Neural crest cell (in vitro differentiated cells): ENCODE data around the gene WDFY4. TPM values are rescaled to one million over a fixed set of nuclear protein-coding genes. Genes with fewer than 3 reads are reported as not detected.

Experiments used
- DNase-seq: peaks from one replicate; pipeline ENCODE4 v3.0.0; 2021; ENCODE audit warnings: low read depth, mixed read lengths, low spot score
- H3K27ac Mint-ChIP-seq: one replicate; pipeline ENCODE4 v1.8.0; 2021; ENCODE audit warnings: mild to moderate bottlenecking, mixed read lengths; ENCODE audit not compliant: unreplicated experiment
- H3K27me3 Mint-ChIP-seq: 2 replicates; pipeline ENCODE4 v1.8.0; 2021; ENCODE audit warnings: low read depth, mild to moderate bottlenecking, mixed read lengths
- H3K36me3 Mint-ChIP-seq: 2 replicates; pipeline ENCODE4 v1.8.0; 2021; ENCODE audit warnings: low read depth, mild to moderate bottlenecking, mixed read lengths
- H3K4me1 Mint-ChIP-seq: 2 replicates; pipeline ENCODE4 v1.8.0; 2021; ENCODE audit warnings: mixed read lengths
- H3K4me3 Mint-ChIP-seq: one replicate; pipeline ENCODE4 v1.8.0; 2021; ENCODE audit warnings: mild to moderate bottlenecking, mixed read lengths
- H3K9me3 Mint-ChIP-seq: 2 replicates; pipeline ENCODE4 v1.8.0; 2021; ENCODE audit warnings: mixed read lengths
- CTCF ChIP-seq: fragments of 200-600 bp; sonication (generic); conservative IDR thresholded peaks from 2 replicates; pipeline ENCODE4 v1.5.0; 2021; ENCODE audit warnings: antibody characterized with exemption, mild to moderate bottlenecking
- total RNA-seq: library from RNA; stranded (reverse); gene quantifications from 2 replicates; pipeline ENCODE4 v1.2.1, GENCODE V29; 2021

The WDFY4 gene
- total RNA-seq, 1 donor from 2014 or later, result not detected

- Mint-ChIP-seq H3K27me3 (no peaks in the 10 kb centered on the region), H3K4me1 (peaks cover 13% of the 10 kb centered on the region), H3K4me3 (no peak overlapping the region), H3K27ac (no peak overlapping the region), H3K36me3 (no peaks in the 10 kb centered on the region), H3K9me3 (no peaks in the 10 kb centered on the region)
- no peak for TF ChIP-seq CTCF
- DNase-seq, result no peak
Observed at GRCh38 chr10:49009199-49009979, 324.7 kb downstream of the WDFY4 start.

DNA sequence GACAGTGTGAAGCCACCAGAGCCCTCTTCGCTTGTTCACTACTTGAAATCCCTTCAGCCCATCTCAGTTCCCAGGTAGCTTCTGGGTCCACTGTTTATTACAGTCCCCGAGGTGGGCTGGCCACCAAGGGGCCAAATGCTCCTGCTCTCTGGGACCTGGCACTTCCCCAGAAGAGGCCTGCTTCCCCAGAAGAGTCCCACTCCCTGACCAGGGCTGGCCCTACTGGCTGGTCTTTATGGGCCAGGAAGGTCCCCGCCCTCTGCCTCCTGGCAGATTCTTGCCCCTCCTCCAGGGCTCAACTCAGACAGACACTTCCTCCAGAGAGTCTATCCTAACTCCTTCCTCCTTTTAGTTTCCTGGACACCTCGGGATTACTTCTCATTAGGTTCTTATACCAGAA lies 325.6 kb downstream of the WDFY4 start:
- no peak for DNase-seq
- Mint-ChIP-seq H3K27me3 (no peaks in the 10 kb centered on the region), H3K4me1 (peaks cover 18% of the 10 kb centered on the region), H3K27ac (no peak overlapping the region), H3K36me3 (no peaks in the 10 kb centered on the region), H3K9me3 (no peaks in the 10 kb centered on the region), H3K4me3 (no peak overlapping the region)
- TF ChIP-seq CTCF, result no peak

- no peaks in the 10 kb centered on the region for H3K36me3 Mint-ChIP-seq
- peaks cover 18% of the 10 kb centered on the region for H3K4me1 Mint-ChIP-seq
- no peak for DNase-seq
- no peaks in the 10 kb centered on the region for H3K27me3 Mint-ChIP-seq
- H3K4me3 Mint-ChIP-seq, result no peak overlapping the region
- no peak for TF ChIP-seq CTCF
- no peak overlapping the region for H3K27ac Mint-ChIP-seq
- H3K9me3 Mint-ChIP-seq, result no peaks in the 10 kb centered on the region
Observed at GRCh38 chr10:49010865-49011264, 326.2 kb downstream of the WDFY4 start.

- Mint-ChIP-seq H3K9me3 (no peaks in the 10 kb centered on the region), H3K4me1 (peaks cover 18% of the 10 kb centered on the region), H3K27me3 (no peaks in the 10 kb centered on the region), H3K36me3 (no peaks in the 10 kb centered on the region), H3K27ac (no peak overlapping the region), H3K4me3 (no peak overlapping the region)
- DNase-seq, result no peak
- no peak for TF ChIP-seq CTCF
Observed at GRCh38 chr10:49011756-49012155, 327.1 kb downstream of the WDFY4 start.

GRCh38 chr10:49012603-49013002 lies 327.9 kb downstream of the WDFY4 start:
- Mint-ChIP-seq H3K4me1 (peaks cover 18% of the 10 kb centered on the region), H3K27ac (peak overlapping the region; percentile 9), H3K27me3 (no peaks in the 10 kb centered on the region), H3K4me3 (no peak overlapping the region), H3K9me3 (no peaks in the 10 kb centered on the region), H3K36me3 (no peaks in the 10 kb centered on the region)
- DNase-seq, result no peak
- no peak for TF ChIP-seq CTCF
